NCI-H2107 treated with DMSO at 0.1 percent for 48 hours (cell line): ENCODE measurements around the gene RBL1.
"Not testable (repeated sequence)": the region's sequence is repeated elsewhere in the genome, so short reads cannot be mapped to it uniquely, and the experiment has no call there.

Source experiments
- DNase-seq: peaks from one replicate; lab custom pipeline; 2025; ENCODE audit not compliant: unreplicated experiment; lab: John Stamatoyannopoulos, UW

Gene RBL1

DNA sequence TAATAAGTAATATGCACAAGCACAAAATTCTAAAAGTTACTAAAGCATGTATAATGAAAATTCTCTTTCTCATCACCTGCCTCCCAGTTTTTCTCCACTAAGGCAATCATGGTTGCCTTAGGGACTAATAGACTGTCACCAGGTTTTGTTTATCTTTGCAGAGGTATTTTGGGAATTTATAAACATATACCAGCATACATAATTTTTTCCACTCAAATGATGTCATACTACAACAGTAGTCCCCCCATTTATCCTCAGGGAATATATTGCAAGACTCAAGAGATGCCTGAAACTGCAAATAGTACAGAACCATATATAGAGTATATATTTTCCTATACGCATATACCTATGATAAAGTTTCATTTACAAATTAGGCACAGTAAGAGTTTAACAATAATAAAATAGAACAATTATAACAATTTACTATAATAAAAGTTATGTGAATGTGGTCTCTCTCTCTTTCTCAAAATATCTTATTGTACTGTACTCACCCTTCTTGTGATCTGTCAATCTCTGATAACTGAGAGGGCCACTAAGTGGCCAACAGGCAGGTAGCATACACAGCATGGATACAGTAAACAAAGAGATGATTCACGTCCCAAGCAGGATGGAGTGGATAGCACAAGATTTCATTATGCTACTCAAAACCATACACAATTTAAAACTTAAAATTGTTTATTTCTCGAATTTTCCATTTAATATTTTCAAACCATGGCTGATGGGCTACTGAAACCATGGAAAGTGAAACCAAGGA lies 19.7 kb downstream of the RBL1 start:
- no peak for DNase-seq

DNA sequence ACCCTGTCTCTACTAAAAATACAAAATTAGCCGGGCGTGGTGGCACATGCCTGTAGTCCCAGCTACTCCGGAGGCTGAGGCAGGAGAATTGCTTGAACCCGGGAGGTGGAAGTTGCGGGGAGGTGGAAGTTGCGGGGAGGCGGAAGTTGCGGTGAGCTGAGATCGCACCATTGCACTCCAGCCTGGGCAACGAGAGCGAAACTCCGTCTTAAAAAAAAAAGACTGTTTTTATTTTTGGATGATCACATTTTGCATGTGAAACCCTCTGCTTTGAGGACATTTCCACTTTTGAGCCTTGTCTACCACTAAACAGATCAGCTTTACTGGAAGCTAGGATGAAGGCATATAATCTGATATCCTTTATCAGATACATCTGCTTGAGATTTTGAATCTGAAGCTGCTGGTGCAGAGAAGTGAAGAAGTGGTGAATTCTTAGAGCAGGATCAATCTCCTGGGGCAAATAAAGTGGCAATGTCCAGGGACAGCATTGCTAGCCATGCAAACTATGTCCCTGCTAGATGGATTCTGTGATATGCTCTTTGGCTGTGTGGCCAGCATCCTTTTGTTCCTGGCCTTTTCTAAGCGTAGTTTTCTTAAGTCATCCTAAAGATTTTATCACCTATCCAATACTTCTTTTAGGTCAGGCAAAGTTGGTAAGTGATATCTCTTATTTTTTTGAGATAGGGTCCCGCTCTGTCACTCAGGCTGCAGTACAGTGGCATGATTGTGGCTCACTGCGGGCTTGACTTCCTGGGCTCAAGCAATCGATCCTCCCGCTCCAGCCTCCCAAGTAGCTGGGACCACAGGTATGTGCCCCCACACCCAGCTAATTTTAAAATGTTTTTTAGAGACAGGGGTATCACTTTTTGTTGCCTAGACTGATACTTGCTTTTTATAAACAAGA lies 23.3 kb downstream of the RBL1 start:
- DNase-seq: no peak

DNA sequence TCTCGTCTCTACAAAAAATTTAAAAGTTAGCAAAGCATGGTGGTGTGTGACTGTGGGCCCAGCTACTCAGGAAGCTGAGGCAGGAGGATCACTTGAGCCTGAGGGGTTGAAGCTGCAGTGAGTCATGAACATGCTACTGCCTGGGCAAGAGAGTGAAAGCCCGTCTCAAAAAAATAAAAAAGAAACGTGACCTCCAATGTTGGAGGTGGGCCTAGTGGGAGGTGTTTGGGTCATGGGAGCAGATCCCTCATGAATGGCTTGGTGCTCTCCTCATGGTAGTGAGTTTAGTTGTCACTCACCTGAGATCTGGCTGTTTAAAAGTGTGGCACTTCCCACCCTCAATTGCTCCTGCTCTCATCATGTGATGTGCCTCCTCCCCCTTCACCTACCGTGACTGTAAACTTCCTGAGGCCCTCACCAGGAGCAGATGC lies 24.3 kb downstream of the RBL1 start:
- DNase-seq: no peak

DNA sequence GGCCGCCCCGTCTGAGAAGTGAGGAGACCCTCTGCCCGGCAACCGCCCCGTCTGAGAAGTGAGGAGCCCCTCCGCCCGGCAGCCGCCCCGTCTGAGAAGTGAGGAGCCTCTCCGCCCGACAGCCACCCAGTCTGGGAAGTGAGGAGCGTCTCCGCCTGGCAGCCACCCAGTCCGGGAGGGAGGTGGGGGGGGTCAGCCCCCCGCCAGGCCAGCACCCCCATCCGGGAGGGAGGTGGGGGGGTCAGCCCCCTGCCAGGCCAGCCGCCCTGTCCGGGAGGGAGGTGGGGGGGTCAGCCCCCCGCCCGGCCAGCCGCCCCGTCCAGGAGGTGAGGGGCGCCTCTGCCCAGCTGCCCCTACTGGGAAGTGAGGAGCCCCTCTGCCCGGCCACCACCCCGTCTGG lies 26.2 kb downstream of the RBL1 start:
- DNase-seq: not testable (repeated sequence)

DNA sequence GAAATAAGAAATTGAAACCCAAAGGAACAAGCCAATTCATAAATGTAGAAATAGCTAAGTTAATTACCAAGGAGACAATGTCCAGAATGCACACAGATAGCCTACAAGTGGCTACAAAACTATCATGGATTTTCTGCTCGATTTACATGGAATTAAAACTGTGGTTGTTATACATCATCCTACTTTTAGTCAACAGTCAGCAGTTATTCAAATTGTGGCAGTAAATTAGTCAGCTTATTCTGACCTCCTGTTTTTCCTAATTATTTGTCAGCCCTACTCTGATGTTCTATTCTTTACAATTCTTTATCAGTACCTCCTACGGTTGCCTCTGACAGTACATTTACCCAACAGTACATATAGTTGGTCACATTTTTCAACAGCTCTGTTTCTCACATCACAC lies 29.6 kb downstream of the RBL1 start:
- DNase-seq: no peak

DNA sequence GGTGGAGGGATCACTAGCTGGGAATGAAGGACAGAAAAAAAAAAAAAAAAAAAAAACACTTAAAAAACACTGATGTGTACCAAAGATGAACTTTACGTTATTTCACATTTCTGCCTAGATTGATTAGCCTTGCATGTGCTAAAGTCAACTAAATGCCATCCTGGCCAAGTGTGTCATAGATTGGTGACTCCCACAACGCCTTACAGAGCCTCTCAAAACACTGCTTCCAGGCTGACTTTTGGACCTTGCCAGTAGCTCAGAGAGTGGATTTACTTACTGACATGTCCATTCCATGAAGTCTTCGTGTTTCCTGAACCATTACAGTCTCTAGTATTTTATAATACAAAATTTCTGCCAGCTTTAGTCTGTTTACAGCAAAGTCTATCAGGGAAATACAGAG lies 40.5 kb downstream of the RBL1 start:
- DNase-seq: no peak

DNA sequence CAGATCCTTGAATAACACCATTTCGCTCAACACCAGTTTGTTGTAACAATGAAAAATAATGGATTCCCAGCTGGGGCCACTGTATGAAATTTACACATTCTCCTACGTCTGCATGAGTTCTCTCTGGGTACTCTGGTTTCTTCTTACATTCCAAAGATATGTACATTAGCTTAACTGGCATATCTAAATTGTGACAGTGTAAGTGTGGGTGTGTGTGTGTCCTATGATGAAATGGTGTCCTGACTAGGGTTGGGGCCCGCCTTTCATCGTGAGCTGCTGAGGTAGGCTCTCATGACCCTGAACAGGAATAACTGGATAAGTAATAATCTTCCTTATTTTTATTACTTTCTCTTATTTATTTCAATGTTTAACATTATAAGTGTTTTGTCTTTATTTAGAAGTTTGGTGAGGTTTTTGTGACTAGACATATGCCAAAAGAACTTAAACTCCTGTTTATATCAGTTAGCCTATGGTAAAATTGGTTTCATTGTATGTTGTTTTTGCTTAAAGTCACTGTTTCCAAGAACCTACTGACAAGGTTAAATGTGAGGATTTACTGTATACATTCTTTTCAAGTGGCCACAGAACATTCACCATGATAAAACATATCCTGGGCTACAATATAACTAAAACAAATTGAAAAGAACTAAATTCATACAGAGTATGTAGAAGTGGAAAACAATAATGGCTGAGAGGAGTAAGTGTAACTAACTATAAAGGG lies 42.4 kb downstream of the RBL1 start:
- no peak for DNase-seq

DNA sequence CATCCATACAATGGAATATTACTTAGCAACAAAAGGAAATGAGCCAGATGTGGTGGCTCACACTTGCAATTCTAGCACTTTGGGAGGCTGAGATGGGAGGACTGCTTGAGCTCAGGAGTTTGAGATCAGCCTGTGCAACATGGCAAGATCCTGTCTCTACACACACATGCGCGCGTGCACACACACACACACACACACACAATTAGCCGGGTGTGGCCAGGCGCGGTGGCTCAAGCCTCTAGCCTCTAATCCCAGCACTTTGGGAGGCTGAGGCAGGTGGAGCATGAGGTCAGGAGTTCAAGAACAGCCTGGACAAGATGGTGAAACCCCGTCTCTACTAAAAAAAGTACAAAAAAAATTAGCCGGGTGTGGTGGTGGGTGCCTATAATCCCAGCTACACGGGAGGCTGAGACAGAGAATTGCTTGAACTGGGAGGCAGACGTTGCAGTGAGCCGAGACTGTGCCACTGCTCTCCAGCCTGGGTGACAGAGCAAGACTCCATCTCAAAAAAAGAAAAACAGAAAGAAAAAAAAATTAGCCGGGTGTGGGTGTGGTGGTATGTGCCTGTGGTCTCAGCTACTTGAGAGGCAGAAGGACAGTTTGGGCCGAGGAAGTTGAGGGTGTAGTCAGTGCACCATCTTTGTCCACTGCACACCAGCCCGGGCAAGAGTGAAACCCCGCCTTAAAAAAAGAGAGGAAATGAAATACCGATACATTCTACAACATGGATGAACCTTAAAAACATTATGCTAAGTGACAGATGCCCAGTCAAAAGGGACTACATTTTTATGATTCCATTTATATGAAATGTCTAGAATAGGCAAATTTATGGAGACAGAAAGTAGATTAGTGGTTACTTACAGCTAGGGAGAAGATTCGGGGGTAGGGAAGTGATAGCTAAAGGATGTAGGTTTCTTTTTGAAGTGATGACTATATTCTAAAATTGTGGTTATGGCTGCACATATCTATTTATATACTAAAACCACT lies 52.5 kb downstream of the RBL1 start:
- DNase-seq: no peak

DNA sequence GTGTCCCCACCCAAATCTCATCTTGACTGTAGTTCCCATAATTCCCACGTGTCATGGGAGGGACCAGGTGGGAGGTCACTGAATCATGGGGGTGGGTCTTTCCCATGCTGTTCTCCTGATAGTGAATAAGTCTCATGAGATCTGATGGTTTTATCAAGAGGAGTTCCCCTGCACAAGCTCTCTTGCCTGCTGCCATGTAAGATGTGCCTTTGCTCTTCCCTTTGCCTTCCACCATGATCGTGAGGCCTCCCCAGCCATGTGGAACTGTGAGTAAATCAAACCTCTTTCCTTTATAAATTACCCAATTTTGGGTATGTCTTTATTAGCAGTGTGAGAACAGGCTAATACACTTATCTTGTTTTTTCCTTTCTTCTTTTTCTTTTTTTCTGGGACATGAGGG lies 56.4 kb downstream of the RBL1 start:
- not testable (repeated sequence) for DNase-seq

DNA sequence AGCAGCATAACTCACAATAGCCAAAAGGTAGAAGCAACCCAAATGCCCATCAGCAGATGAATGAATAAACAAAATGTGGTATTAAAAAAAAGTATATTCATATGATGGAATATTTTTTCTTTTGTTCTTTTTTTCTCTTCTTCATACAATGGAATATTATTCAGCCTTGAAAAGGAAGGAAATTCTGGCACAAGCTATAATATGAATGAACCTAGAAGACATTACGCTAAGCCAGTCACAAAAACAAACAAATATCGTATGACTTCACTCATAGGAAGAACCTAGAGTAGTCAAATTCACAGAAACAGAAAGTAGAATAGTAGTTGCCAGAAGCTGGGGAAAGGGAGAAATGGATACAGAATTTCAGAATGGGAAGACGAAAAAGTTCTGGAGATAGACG lies 63.7 kb downstream of the RBL1 start:
- no peak for DNase-seq

DNA sequence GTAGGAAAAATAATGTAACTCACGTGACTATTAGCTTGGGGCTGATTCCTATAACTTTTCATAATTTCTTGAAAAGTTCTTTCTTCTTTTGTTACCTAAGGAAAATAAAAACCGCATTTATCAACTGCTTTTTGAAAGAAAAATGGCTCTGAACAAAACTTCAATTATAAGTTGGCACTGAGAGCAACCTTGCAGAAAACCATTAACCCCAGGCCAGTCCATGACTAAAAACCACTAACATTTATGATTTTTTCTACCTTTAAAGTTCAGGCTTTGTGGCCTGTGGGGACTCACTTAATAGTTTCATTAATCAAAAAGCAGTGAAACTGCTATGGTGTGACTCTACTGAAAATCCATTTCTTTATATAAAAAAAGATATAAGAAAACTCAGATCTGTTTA lies 75.2 kb downstream of the RBL1 start:
- DNase-seq: no peak

DNA sequence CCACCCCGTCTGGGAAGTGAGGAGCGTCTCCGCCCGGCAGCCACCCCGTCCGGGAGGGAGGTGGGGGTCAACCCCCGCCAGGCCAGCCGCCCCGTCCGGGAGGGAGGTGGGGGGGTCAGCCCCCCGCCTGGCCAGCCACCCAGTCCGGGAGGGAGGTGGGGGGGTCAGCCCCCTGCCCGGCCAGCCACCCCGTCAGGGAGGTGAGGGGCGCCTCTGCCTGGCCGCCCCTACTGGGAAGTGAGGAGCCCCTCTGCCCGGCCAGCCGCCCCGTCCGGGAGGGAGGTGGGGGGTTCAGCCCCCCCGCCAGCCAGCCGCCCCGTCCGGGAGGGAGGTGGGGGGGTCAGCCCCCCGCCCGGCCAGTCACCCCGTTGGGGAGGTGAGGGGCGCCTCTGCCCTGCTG lies 83.2 kb downstream of the RBL1 start:
- DNase-seq: not testable (repeated sequence)

DNA sequence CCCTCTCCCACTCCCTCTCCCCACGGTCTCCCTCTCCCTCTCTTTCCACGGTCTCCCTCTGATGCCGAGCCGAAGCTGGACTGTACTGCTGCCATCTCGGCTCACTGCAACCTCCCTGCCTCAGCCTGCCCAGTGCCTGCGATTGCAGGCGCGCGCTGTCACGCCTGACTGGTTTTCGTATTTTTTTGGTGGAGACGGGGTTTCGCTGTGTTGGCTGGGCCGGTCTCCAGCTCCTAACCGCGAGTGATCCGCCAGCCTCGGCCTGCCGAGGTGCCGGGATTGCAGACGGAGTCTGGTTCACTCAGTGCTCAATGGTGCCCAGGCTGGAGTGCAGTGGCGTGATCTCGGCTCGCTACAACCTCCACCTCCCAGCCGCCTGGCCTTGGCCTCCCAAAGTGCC lies 83.9 kb downstream of the RBL1 start:
- DNase-seq: not testable (repeated sequence)

DNA sequence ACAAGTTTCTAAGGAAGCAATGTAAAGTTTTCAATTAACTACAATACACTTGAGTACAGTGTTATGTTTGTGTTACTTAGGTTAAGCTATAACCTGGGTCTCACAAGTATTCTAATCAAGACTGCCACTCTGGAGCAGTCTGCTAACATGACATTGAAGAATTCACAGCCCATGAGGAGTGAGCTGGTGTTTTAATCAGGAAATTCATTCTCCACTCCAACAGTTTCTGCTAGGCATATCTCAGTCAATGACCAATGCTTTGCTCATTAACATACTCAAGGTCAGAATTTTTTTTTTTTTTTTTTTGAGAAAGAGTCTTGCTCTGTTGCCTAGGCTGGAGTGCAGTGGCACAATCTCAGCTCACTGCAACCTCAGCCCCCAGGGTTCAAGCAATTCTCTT lies 84.7 kb downstream of the RBL1 start:
- DNase-seq: no peak

DNA sequence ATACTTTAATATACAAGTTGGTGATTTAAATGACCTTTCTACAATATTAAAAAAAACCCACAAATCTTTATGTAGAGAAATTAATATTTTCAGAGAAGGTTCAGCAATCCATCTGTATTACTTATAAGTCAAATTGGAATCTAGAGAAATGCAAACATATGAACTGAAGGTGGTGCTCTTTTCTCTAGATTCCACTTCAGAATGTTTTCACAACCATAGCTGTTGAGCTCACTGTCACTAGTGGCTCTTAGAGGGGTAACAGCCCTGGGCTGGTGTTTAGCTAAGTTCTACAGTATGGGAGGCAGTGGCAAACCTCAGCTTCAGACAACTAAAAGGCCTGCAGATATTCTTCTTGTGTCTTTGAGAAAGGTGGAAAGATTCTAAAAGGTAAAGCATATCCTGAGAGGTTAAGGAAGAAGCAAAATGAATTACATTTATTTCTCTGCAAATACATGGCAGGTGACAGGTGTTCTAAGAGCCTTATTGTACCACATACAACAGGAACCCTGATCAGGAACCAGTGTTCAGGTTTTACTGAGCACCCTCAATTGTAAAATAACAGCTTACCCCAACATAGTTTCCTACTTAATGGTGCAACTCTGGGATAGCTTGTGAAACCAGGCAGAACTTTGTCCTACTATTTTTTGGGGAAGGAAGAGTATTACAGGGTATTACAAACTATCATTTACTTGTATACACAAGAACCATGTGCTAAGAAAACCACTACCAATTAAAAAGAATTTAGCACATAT lies 87.7 kb downstream of the RBL1 start:
- no peak for DNase-seq

DNA sequence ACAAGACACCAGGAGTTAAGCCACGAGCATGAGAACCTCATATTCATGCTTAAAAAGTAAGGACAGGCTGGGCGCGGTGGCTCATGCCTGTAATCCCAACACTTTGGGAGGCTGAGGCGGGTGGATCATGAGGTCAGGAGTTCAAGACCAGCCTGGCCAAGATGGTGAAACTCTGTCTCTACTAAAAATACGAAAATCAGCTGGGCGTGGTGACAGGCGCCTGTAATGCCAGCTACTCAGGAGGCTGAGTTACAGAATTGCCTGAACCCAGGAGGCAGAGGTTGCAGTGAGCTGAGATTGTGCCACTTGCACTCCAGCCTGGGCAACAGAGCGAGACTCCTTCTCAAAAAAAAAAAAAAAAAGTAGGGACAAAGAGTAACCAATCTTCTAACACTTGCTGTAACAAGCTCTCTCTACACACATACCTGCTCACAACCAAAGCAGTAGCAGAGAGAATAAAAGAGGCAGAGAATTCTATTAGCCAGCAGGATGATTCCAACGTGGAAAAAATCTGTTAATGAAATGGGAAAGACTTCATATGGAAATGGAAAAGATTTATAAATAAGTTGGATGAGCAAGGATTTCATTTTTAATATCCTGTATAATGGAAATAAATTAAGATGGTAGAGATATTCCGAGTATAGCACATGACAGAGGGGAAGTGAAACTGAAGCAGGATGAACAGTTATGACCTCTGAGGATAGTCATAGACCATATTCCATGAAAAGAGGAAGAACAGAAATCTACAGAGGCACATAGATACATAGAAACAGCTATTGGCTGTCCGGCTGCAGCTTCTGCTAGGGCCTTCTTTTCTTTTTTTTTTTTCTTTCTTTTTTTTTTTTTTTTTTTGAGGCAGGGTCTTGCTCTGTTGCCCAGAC lies 90.5 kb downstream of the RBL1 start:
- not testable (repeated sequence) for DNase-seq

DNA sequence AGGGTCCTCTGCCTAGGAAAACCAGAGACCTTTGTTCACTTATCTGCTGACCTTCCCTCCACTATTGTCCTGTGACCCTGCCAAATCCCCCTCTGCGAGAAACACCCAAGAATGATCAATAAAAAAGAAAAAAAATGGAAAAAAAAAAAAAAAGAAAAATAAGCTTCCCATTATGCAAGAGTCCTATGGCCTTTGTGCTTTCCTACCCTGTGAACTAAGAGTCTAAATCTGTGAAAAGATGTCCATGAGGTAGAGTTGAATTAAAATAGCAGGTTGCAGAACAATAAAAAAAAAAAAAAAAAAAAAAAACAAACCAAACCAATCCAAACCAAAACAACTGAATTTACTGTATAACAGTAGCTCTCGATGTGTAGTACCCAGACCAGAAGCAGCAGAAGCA lies 94.2 kb downstream of the RBL1 start:
- DNase-seq: not testable (repeated sequence)

DNA sequence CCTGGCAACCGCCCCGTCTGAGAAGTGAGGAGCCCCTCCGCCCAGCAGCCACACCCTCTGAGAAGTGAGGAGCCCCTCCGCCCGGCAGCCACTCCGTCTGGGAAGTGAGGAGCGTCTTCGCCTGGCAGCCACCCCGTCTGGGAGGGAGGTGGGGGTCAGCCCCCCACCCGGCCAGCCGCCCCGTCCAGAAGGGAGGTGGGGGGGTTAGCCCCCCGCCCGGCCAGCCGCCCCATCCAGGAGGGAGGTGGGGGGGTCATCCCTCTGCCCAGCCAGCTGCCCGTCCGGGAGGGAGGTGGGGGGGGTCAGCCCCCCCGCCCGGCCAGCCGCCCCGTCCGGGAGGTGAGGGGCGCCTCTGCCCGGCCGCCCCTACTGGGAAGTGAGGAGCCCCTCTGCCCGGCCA lies 95.6 kb downstream of the RBL1 start:
- DNase-seq: not testable (repeated sequence)

DNA sequence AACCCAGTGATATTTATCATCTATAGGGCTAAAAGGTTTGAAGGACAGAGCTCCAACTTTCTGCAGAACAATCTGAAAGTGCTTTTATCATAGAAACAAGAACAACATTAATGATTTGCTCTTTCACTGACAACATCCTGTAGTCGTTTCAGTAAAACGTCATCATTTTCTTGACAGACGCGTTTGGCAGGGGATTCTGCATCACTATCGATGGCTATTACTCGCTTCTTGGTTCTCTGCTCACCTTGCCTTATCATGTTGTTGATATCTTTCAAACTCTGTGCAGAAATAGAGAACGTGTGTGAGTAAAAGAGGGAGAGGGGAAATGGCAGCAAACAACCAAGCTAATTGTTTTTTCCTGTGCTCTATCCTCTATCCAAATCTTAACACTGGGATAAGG lies 97.1 kb downstream of the RBL1 start:
- no peak for DNase-seq
